HG03097 (cell line): ENCODE data around the gene TRIM52.

Experiments used
- ATAC-seq: cut with Tn5 transposase; IDR thresholded peaks from one replicate; pipeline ENCODE4 v1.9.1; 2021; ENCODE audit not compliant: unreplicated experiment, low FRiP score

TRIM52 gene

DNA sequence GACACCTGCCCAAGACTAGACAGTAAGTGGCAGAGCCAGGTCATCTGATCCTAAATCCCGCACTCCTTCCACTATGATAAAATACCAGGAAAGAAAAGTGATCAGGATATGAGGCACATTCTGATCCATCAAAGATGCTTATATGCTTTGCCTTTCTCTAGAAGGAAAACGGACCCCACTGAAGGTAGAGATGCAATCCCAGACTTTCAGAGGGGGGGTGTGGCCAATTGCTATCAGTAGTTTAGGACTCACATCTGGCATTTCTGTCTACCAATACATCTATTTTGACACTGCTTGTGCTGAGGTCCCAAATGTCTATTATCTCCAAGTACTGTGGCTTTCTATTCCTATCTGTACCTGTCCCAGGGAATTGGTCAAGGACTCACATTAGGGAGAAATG, 1.7 kb downstream of the TRIM52 start:
- ATAC-seq: no peak

DNA sequence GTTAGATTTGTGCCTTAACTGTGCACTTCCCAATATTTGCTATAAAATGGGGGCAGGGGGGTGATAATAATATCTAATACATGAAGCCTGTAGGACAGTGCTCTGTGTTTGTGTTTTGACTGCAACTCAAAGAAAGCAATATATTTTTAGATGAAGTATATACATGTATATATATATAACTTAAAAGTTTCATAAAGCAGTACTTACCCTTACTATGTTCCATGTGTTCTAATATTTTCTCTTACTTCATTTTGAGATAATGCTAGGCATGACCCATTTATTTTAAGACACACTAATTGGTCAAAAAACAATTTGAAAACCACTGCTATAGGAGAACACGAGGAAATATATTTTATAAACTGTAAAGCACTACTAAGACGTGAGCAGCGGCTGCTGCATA, 2.4 kb downstream of the TRIM52 start:
- ATAC-seq: no peak

DNA sequence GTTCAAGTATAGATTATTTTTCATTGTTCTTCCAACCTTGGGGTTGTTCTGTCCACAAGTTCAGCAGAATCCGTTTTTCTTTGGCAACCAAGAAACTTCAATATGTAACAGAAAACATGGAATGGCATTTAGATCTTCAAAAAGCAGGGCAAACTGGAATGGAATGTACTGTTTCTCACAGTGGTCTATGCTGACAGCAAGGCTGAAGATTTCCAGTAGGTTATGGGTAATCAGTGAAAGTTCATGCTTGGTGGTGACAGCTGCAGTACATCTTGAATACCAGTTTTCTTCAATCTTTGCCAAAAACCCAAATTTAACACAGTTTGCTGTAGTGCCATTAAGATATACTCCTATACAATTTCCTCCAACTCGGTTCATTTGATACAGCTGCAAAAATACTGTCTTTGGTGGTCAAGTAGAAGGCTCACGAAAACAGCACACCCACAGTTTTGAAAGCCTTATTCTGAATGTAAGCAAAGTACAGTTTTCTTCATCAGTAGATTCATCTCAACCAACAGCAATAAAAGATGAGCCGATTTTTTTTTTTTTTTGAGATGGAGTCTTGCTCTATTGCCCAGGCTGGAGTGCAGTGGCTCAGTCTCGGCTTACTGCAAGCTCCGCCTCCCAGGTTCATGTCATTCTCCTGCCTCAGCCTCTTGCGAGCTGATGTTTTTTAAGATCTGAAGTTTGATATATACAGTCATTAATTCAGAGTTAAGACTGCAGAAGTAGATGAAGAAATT, 4.9 kb downstream of the TRIM52 start:
- no peak for ATAC-seq

DNA sequence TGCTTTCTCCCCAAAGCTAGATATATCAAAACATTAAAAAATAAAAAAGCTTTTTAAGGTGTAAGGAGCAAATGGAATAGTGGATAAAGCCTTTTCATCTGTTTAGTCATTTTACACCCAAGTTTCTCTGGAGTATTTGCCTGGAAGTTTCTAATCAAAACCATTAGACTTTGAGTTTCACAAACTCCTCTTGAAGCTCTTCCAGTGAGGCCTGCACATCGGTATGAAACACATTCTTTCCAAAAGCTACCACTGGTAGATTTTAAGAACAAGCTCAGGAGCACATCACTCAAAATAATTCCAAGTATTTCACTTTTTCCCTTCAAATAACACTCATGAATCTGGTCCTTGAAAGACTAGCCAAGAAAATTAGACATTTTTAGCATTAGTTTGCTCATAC, 5.7 kb downstream of the TRIM52 start:
- ATAC-seq: no peak

DNA sequence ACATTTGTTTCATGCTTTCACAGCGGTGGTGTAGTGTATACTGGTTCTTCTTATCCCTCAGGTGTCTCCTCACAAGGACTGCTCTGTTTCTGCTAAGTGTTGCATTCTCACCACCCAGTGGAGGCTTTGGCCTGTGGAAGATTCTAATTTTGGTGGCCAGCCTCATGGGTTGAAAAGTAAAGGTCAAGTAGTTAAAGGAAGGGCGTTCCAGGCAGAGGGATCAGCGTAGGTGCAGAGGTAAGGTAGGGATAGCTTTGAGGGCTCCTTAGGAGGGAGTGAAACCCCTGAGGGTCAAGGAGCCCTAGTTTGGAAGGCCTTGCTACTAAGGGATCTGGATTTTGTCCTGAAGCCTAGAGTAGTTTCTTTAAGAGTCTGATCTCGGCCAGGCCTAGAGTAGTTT, 12.7 kb downstream of the TRIM52 start:
- no peak for ATAC-seq

DNA sequence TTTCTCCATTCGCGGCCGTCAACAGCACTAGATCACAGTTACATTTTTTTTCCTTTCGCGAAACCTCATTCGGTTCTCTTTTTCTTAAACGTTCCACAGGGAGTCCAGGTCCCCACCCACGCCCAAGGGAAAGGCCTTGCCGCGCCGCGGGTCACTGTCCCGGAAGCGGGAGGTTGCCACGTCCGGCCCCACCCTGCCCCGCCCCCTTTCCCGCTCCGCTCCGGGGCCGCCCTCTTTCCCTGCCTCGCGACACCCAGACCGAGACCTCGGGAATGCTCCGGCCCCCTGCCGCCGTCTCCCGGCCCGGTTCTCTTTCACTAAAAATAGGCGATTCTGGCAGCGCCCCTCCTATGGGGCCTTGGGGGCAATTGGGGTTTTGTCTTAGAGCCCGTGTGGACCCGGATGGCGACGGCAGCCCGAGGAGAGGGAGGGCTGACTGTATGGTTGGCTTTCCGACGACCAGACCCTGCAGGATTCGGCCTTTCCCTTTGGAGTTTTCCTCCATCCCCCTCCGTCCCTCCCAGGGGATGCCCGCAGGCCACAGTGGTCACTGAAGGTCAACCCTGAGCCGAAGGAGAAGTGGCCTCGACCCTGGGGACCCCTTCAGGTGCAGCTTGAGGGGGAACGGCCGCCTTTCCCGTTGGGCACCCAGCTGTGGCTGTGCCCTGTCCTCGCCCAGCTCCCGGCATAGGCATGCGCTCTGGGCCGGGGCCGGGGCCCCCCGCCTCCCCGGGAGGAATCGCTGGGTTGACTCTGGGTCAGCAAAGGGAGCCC, 14.5 kb downstream of the TRIM52 start:
- peak; percentile 45 for ATAC-seq

DNA sequence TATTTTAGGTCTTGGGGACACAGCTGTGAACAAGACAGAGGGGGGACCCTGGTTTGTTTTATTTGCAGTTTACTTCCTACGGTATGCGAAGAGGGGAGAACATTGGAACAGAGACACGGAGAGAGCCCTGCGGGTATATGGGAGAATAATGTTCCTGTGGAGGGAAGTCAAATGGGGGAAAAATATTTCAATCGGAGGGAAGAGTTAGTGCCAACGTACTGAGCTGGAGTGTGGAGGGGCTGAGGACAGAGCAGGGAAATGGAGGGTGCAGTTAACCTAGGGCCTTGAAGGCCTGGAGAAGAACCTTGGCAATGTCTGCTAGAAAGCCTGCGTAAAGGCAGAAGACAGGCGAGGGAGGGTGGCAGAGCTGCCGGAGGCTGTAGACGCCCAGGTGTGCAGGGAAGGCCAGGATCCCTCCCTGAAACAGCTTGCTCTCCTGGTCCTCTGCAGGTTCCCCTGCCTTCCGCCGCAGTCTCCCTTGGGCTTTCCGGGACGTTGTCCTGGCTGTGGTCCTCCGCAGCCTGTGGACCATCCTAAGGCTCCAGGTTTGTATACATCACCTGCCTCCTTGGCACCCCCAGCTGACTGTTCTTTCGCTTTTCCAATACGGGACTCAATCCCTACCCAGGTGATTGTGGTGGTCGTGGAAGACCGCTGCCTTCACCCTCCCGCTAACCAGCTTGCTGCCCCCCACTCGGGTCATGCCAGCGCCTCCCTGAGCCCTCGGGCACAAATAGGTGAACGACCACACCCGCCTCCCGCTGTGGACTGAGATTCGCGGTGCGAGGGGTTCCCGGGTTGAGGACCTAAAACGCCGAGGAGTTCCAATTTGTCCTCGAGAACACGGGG, 15.3 kb downstream of the TRIM52 start:
- no peak for ATAC-seq

DNA sequence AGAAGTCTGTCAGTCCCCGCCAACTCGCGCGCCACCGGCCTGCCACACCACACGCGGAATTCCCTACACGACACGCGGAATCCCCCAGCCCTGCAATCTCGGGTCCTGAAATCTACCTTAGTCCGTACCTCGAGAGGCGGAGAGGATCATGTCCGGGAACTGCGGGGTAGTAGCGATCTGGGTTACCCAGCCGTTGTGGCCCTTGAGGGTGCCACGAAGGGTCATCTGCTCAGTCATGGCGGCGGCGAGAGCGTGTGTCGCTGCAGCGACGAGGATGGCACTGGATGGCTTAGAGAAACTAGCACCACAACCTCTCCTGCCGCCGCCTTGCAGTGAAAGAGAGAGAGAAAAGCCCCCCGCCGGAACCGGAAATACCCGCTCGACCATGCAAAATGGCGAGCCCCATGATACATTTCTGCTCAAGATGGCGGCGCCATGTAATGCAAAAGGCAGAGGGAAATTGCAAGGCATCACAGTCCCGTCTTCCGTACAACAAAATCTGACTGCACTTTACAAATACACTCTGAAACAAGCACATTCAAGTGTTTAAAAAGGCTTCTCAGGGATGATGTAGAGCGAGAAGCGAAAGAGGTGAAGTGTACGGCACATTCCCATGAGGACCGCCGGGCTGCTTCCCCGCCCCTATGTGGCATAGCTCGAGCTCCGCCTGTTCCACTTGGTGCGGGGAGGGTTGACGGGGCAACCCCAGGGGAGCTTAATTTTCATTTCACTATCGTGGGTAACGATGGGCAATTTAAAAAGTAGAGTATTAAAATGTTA, 17.2 kb downstream of the TRIM52 start, which contains the start of gene RACK1:
RACK1 (minus strand) TSS at position 343 of the 780 bp plus-strand sequence; CDS start at position 237, 106 bp downstream.
- ATAC-seq: peak; percentile 53

DNA sequence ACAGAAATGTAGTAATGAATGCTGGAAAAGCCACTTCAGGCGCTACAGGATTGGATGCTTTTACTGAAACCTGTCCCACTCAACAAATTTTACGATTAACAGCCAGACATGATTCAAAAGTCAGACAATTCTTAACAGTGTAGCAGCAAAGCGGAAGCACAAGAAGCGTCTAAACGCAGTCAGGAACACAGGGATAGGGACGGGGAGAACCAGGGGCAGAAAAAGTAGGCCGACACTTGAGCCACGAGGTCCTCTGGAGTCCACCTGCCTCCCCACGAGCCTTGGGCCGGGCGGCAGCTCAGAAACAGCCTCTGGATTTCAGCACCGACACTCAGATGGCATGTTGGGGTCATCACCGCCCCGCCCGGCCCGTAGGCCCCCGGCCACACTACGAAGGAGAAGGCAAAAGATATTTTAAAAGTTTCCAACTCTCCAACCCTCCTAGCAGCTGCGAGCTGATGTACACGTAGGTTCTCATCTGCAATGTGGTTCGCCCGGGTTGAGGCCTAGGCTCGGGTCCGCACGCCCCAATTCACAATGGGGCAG, 17.9 kb downstream of the TRIM52 start:
- peak; percentile 5 for ATAC-seq

DNA sequence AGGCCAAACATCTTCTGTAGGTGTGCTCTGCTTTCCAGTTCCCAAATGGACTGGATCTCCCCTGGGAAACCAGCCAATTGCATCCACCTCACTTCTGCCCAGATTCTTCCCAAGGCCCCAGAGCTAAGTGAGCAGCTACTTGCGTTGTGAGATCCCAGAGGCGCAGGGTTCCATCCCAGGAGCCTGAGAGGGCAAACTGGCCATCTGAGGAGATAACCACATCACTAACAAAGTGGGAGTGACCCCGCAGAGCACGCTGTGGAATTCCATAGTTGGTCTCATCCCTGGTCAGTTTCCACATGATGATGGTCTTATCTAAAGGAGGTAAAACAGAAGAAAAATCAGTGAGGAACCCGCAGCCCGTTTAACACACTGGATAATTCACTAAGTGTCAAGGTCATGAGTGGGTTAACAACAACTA, 18.9 kb downstream of the TRIM52 start:
- no peak for ATAC-seq

DNA sequence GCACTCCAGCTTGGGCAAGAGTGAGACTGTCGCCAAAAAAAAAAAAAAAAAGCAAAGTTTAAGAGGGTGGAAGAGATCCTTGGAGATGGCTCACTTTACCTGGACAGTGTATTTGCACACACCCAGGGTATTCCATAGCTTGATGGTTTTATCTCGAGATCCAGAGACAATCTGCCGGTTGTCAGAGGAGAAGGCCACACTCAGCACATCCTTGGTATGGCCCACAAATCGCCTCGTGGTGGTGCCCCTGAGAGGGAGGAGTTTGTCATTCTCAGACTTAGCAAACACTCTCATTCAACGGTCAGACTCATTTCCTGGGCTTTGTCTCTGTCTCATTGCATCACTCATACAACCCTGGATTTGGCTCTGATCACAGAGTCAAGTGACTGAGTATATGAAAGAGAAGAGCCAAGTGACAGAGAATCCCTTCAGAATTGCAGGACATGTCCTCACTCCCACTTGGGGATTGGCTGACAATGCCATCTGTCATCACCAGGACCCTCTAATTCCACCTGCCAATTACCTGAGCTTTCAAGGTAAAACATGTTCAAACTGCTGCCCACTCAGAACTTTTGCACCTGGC, 19.5 kb downstream of the TRIM52 start:
- no peak for ATAC-seq

DNA sequence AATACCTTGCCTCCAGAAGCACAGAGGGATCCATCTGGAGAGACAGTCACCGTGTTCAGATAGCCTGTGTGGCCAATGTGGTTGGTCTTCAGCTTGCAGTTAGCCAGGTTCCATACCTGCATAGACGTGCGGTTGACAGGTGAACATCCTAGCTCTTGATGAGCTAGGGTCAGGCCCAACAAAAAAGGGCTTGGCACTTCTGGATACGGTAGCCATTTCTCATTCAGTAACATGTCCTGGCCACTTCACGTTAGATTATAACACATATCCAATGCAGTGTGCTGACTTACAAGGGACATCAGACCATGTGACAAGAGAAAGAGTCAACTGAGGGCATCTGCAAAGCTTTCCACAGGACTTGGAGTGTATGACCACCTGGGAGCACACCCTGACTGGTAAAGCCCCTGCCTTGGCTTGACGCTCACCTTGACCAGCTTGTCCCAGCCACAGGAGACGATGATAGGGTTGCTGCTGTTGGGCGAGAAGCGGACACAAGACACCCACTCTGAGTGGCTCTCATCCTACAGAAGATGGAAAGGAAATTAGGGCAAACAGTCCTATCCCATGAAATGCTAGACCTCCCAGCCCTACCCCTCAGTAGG, 21.8 kb downstream of the TRIM52 start:
- no peak for ATAC-seq

DNA sequence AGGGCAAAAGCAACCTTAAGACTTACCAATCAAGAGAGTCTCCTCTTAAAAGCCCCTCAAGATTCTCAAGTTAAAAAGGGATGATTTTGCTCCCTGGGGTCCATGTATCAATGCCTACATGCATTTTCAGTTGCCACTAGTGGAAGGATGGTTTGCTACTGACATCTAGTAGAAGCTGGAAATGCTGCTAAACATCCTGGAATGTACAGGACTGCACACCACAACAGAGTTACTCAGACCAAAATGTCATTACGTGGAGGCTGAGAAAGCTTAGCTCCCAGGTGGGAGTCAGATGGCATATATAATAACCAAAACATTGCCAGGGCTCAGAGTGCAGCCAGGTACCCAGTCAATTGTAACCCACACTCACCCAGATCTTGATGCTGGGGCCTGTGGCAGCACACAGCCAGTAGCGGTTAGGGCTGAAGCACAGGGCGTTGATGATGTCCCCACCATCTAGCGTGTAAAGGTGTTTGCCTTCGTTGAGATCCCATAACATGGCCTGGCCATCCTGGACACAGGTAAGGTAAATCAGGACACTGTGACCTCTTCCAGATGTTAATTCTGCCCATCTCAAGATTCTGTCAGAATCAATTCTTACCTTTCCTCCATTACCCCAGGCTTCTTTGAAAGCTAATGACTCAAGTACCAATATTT, 23.1 kb downstream of the TRIM52 start:
- ATAC-seq: no peak

DNA sequence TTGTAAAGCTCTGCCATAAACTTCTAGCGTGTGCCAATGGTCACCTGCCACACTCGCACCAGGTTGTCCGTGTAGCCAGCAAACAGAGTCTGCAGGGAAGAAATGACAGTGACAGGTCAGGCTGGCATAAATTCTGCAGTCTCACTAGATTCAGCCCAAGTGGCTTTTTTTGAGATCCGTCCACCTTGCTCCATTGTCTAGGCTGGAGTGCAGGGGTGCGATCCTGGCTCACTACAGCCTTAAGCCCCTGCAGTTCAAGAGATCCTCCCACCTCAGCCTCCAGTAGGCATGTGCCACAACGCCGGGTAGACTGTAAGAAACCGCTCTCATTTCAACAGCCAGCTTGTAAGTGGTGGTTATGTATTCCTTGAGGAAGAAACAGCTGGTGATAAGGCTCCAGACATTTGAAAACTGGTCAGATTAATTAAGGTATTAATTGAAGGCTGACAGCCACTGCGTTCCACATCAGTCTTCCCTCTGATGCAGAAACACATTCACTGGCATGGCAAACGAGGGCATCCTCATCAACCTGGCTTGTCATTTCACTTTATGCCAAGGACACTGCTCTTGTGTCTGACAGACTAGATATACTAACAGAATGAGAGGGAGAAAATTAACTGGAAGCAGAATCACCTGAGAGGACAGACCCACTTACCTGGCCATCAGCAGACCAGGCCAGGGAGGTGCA, 23.8 kb downstream of the TRIM52 start:
- no peak for ATAC-seq

DNA sequence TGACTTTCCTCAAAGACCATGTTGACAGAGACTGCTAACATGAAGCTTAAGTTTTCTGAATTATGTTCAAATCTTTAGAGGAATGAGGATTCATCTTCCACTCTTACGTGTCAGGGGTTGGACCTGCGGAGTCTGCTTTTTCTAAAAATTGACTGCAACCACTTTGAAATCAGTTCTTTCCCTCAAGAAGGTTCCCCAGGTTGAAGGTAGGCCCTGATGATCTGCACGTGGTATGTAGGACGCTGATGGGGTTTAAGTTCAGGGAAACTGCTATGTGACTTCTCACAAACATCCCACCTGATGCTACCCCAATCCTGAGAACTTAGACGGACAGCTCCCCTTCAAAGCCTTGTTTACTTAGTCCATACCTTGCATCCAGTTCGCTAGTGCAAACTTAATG, 24.5 kb downstream of the TRIM52 start:
- no peak for ATAC-seq

DNA sequence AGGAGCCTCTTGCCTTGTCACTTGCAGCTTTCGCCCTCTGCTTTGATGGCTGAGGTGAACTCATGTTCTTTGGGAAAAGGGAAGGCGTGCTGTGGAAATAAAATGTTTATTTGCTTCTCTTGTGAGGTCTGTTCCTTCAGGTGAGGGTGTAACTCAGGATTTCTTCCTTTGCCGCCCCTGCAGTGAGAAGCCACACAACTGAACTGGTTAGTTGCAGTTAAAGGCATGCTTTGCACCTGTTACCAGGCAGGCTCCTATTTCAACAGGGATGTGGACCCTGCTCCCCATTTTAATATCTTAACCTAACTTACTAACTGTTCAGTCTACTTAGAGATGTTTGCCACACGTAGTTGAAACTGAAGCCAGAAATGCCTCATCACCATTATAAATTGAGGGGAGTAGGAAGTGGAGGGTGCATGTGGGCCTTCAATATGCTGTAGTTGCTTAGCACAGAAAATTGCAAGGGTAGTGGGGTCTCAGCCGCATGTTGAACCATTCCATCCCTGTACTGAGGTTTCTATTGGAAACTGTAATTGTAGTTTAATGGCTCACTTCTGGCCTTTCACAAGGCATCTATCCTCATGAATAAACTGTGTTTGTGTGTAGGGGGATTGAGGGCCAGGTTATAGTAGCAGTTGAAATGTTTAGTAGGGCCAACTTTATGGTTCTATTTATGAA, 25.1 kb downstream of the TRIM52 start:
- ATAC-seq: no peak

DNA sequence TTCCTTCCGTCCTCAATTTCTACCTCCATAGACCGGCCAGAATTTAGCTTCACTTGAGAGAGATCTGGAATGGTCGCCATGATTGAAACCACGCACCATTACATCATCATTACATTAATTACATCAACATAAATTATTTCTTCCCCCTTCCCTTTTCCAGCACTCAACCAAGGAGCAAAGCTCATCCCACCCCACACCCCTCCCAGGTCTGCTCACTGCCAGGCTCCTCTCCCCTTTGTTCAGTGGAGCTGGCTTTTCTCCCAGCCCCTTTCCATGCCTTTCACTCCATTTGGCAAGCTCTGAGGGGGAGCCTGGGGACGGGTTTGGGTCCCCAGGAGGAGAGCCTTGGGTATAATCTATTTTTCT, 25.6 kb downstream of the TRIM52 start:
- no peak for ATAC-seq
